Glomerular visceral epithelial cell (primary cell): ENCODE data around the gene PROK1.

ENCODE experiments used
- DNase-seq: peaks from one replicate; pipeline ENCODE4 v3.0.0-alpha.2; 2016; ENCODE audit errors: extremely low spot score

Gene PROK1

DNA sequence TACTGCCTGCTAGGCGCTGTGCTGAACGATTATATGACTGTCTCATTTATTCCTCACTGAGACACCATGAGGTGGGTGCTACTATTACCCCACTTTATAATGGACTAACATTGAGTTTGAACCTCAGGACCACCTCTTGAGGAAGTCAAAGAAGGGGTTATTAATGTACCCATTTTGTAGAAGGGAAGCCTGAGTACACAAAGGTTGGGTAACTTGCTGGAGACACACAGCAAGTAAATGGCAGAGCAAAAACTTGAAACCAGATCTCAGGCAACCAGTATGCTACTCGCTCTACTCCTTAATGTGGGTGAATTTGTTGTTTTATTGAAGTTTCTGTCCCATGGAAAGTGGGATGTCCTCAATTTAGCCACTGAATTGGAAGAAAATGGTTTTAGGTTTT, 37.9 kb downstream of the PROK1 start:
- no peak for DNase-seq

DNA sequence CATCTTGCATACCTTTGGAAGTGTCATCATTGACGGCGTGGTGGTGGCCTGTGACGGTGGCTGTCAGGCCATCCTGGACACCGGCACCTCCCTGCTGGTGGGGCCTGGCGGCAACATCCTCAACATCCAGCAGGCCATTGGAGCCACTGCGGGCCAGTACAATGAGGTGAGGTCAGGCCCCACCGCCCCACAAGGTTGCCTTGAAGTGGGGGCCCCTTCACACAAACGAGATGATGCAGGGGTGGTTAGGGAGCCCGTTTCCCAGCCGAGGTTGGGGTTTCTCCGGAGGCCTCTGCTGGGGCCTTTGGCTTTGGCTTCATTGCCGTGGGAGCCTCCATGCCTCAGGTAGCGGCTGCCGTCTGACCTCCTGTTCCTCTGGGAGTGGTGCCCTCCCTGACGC, 38.5 kb downstream of the PROK1 start:
- DNase-seq, result no peak

- DNase-seq, result no peak
Measured at GRCh38 chr1:110489973-110490542, 39.1 kb downstream of the PROK1 start.

DNA sequence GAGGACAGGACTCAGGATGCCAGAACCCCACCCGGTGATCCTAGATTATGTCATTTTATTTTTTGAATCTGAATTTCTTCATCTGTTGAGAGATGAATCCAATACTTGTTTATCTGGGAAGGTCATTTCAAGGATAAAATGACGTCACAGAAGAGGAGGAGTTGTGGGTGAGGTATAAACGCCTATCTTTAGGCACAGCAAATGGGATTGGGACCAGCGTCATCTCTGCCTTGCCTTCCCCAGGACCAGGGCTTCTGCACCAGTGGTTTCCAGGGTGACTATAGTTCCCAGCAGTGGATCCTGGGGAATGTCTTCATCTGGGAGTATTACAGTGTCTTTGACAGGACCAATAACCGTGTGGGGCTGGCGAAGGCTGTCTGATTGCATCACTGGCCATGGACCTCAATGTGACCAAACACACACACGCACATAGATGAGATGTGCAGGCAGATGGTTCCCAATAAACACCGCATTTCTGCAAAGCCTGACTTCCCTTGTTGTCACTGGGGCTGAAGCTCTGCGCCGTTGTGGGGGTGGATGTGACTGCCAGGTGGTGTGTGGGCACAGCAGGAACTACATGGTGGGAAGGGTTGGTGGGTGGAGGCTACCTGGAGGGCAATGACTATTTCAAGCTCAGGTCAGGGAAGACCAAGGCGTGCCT, 40.0 kb downstream of the PROK1 start:
- no peak for DNase-seq

GRCh38 chr1:110492573-110492972, 41.6 kb downstream of the PROK1 start:
- DNase-seq, result no peak

DNA sequence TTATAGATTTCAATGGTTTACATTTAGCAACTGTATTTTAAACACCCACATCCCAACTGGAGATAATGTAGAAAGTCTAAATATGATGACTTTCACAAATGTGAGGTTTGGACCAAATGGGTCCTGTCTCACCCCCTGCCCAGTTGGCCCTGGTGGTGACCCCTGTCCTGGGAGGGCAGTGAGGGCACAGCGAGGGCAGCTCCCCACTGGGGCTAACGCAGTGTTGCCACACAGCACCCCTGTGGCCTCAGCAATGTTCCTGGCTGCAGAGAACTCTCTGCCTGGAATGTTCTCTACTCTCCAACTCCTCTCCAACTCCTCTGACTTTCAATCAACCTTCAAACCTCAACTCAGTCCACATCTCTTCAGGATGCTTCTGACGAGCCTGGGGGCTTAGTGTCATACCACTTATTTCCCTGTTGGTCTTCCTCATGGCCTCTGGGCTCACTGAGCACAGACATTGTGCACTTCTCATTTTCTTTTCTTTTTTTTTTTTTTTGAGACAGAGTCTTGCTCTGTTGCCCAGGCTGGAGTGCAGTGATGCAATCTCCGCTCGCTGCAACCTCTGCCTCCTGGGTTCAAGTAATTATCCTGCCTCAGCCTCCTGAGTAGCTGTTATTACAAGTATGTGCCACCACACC, 42.2 kb downstream of the PROK1 start:
- no peak for DNase-seq

- DNase-seq, result no peak
Measured at GRCh38 chr1:110494036-110494435, 43.1 kb downstream of the PROK1 start.

GRCh38 chr1:110494522-110495406, 43.8 kb downstream of the PROK1 start:
- DNase-seq, result no peak

DNA sequence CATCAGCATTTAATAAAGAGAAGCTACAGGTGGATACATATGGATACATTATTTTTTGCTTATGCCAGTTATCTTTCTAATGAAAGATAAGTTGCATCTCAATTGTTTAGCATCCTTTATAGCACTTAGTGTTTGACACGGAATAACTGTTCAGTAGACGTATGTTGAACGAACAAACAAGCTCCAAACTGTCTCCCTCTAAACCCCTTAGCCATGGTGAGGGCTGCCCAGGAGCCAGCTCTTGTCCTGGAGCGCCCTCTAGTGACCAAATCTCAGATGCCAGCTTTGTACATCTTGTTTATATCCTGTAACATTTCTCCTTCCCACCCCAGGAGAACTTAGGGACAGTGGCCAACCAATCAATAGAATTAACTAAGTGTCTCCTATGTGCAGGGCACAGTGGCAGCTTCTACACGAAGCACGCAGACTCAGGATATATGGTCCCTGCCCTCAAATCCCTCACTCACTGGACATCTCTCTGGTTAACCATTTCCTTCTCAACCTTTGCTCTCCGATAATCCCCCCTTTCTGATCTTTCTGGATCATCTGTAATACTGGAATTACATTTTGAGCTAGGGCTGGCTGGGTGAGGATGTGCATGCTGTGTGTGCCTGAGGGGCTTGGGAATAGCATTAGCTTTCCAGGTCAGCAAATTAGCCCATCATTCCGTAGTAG, 45.1 kb downstream of the PROK1 start:
- DNase-seq, result peak; percentile 74

- DNase-seq, result no peak
Measured at GRCh38 chr1:110498270-110498669, 47.3 kb downstream of the PROK1 start.

DNA sequence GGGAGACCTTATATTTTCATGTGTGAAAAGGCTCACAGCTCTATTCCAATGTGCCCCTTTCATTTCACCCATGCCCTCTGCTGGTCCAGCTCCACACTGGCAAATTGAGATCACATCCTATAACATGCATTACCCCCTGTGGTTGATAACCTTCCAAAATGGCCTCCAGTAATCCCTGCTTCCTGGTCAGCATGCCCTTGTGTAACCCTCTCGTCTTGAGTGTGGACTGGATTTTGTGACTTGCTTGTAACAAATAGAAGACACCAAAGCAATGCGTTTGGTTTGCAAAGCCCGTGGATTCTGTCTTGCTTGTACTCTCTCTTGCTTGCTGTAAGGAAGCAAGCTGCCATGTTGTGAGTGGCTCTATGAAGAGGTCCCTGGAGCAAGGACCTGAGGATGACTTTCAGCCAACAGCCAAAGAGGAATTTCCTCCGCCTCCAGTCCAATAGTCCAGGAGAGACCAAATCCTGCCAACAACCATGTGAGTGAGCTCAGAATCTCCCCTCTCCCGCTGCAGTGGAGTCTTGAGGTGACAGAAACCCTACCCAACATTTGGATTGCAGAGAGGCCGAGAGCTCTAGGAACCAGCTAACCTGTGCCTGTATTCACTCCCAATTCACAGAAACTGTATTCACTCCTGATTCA, 50.7 kb downstream of the PROK1 start:
- DNase-seq, result no peak

DNA sequence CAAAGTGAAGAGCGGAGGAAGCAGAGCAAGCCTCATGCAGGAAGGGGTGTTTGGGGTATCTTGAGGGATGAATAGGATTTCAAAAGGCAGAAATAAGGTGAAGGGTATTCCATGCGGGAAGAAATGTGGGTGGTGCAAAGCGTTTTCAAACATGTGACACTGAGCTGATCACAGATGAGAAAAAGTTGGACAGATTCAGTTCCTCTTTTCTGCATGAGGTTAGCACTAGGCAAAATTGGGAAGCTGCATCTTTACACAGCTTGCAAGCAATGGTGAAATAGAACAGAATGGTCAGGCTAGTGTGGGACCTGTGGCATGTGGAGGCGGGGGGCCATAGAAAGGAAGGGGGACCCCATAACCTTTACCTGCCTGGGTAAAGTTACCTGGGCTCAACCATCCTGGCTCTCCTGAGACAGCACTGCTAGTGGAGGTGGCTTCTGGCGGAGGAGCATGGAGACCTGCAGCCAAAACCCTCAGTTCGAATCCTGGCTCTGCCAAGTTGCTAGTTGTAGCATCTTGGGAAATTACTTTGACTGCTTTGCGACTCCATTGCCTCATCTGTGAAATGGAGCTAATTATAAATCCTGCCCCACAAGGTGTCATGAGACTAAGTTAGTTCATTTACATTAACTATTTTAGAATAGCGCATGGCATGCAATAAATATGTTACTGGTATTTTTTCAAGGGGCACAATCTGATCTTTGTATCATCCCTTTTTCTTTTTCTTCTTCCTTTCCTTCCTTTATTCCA, 51.6 kb downstream of the PROK1 start:
- no peak for DNase-seq

- DNase-seq, result no peak
Measured at GRCh38 chr1:110503471-110503870, 52.5 kb downstream of the PROK1 start.

GRCh38 chr1:110504226-110504625, 53.3 kb downstream of the PROK1 start:
- no peak for DNase-seq

DNA sequence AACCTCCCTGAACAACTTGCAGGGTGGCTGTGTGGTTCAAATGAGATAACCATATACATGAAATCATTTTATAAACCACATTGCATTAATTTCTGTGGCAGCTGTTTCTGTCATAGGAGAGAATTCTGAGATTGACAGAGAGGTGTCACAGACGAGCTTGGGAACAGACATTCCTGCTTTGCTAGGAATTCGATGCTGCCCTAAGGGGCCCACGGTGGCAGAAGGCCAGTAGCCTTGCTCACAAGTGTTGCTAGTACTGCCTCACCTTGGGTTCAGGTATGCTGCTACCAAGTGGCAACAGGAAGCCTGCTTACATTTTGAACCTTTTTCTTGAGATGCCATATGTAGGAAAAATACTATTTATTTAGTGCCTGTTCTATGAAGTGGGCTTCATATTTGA, 54.6 kb downstream of the PROK1 start:
- no peak for DNase-seq

DNA sequence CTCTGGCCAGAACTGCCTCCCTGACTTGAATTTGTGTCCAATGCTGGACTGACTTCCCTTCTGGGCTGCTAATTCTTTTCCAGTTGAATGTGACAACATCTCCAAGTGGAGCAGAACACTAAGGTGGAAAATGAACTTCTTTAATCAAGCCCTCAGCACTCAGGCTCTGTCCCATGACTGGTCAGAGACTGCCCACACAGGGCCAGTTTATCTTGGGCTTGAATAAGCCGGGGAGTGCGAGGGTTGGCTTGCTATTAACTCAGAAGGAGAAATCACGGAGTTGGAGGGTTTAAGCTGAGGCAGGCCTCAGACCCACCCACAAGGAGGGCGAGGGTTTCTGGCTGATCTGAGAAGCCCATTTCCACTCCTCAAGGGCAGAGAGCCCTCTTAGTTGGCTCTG, 55.6 kb downstream of the PROK1 start:
- no peak for DNase-seq
